Measurements from ENCODE around the gene TSHZ1.

The TSHZ1 gene

GRCh38 chr18:75227535-75228296 is 17.1 kb downstream of the TSHZ1 start:
- Histone ChIP-seq H3K4me2 (ENCODE audit: low read length) (no peak overlapping the region), H3K4me3 (ENCODE audit: low read length) (no peak overlapping the region), H3K36me3 (replicated peaks; ENCODE audit: low read depth, low read length) (peaks cover 53% of the 10 kb centered on the region), H3K27me3 (ENCODE audit: low read depth, low read length) (no peaks in the 10 kb centered on the region), H3K9ac (ENCODE audit: low read length) (no peak overlapping the region), H3K4me1 (ENCODE audit: low read length) (no peaks in the 10 kb centered on the region), H3K79me2 (ENCODE audit: low read length) (peaks cover 98% of the 10 kb centered on the region), H3K9me3 (ENCODE audit: insufficient read depth, low read length) (no peaks in the 10 kb centered on the region), H3K27ac (ENCODE audit: low read length) (no peak overlapping the region), H2AFZ (ENCODE audit: low read depth, low read length) (no peak overlapping the region), H4K20me1 (ENCODE audit: insufficient read depth, low read length) (peaks cover 95% of the 10 kb centered on the region)
- TF ChIP-seq CTCF (IDR thresholded peaks at IDR 0.05; ENCODE audit: low read depth, low read length), result no peak
- TF ChIP-seq EZH2phosphoT487 (IDR thresholded peaks at IDR 0.05; ENCODE audit: low read depth), result no peak

GRCh38 chr18:75228967-75229366 is 18.4 kb downstream of the TSHZ1 start:
- peaks cover 95% of the 10 kb centered on the region for H4K20me1 ChIP-seq (ENCODE audit: insufficient read depth, low read length)
- H3K27me3 ChIP-seq (ENCODE audit: low read depth, low read length), result no peaks in the 10 kb centered on the region
- H2AFZ ChIP-seq (ENCODE audit: low read depth, low read length), result no peak overlapping the region
- TF ChIP-seq CTCF (IDR thresholded peaks at IDR 0.05; ENCODE audit: low read depth, low read length) (no peak), EZH2phosphoT487 (IDR thresholded peaks at IDR 0.05; ENCODE audit: low read depth) (no peak)
- H3K9ac ChIP-seq (ENCODE audit: low read length), result no peak overlapping the region
- peaks cover 98% of the 10 kb centered on the region for H3K79me2 ChIP-seq (ENCODE audit: low read length)
- no peaks in the 10 kb centered on the region for H3K4me1 ChIP-seq (ENCODE audit: low read length)
- peaks cover 52% of the 10 kb centered on the region for H3K36me3 ChIP-seq (replicated peaks; ENCODE audit: low read depth, low read length)
- no peak overlapping the region for H3K4me3 ChIP-seq (ENCODE audit: low read length)
- H3K27ac ChIP-seq (ENCODE audit: low read length), result no peak overlapping the region
- no peak overlapping the region for H3K4me2 ChIP-seq (ENCODE audit: low read length)
- H3K9me3 ChIP-seq (ENCODE audit: insufficient read depth, low read length), result no peaks in the 10 kb centered on the region

DNA sequence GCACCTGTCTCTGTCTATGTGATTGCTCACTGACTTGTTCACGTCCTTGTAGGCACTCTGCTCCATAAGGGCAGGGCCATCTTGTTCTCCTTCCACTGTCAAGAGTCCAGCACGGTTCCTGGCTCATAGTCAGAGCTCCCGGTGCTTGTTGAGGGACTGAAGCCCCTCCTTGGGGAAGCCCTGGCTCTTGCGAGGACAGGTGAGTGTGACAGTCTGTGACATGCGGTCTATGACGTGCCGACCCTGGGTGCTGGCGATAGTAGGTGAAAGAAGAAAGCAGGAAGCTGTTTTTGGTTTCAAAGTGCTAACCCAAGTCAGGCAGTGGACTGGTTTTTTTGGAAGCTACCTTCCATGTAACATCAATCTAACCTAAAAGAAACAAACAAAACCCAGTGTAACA is 18.8 kb downstream of the TSHZ1 start:
- H3K36me3 ChIP-seq (replicated peaks; ENCODE audit: low read depth, low read length), result peaks cover 52% of the 10 kb centered on the region
- no peak for TF ChIP-seq CTCF (IDR thresholded peaks at IDR 0.05; ENCODE audit: low read depth, low read length)
- no peak for TF ChIP-seq EZH2phosphoT487 (IDR thresholded peaks at IDR 0.05; ENCODE audit: low read depth)

GRCh38 chr18:75230163-75231052 is 19.8 kb downstream of the TSHZ1 start:
- Histone ChIP-seq H2AFZ (ENCODE audit: low read depth, low read length) (no peak overlapping the region), H3K4me2 (ENCODE audit: low read length) (no peak overlapping the region), H3K36me3 (replicated peaks; ENCODE audit: low read depth, low read length) (peaks cover 52% of the 10 kb centered on the region), H3K79me2 (ENCODE audit: low read length) (peaks cover 98% of the 10 kb centered on the region), H4K20me1 (ENCODE audit: insufficient read depth, low read length) (peaks cover 94% of the 10 kb centered on the region), H3K4me3 (ENCODE audit: low read length) (no peak overlapping the region), H3K9me3 (ENCODE audit: insufficient read depth, low read length) (no peaks in the 10 kb centered on the region), H3K27ac (ENCODE audit: low read length) (no peak overlapping the region), H3K4me1 (ENCODE audit: low read length) (no peaks in the 10 kb centered on the region), H3K27me3 (ENCODE audit: low read depth, low read length) (no peaks in the 10 kb centered on the region), H3K9ac (ENCODE audit: low read length) (no peak overlapping the region)
- no peak for TF ChIP-seq CTCF (IDR thresholded peaks at IDR 0.05; ENCODE audit: low read depth, low read length)
- TF ChIP-seq EZH2phosphoT487 (IDR thresholded peaks at IDR 0.05; ENCODE audit: low read depth), result no peak

More for the DNA sequence above, 18.8 kb downstream of the TSHZ1 start:
- H2AFZ ChIP-seq (ENCODE audit: low read depth, low read length), result no peak overlapping the region
- H3K4me2 ChIP-seq (ENCODE audit: low read length), result no peak overlapping the region
- no peaks in the 10 kb centered on the region for H3K9me3 ChIP-seq (ENCODE audit: insufficient read depth, low read length)
- H3K79me2 ChIP-seq (ENCODE audit: low read length), result peaks cover 98% of the 10 kb centered on the region
- no peak overlapping the region for H3K9ac ChIP-seq (ENCODE audit: low read length)
- H3K4me1 ChIP-seq (ENCODE audit: low read length), result no peaks in the 10 kb centered on the region
- H3K27me3 ChIP-seq (ENCODE audit: low read depth, low read length), result no peaks in the 10 kb centered on the region
- H4K20me1 ChIP-seq (ENCODE audit: insufficient read depth, low read length), result peaks cover 95% of the 10 kb centered on the region
- H3K27ac ChIP-seq (ENCODE audit: low read length), result no peak overlapping the region
- no peak overlapping the region for H3K4me3 ChIP-seq (ENCODE audit: low read length)

All from OCI-LY3 (cell line).